ENCODE measurements around the gene ZNF555. TPM values are rescaled to one million over a fixed set of nuclear protein-coding genes. Genes with fewer than 3 reads are reported as not detected.

ZNF555 gene
- total and polyA plus RNA-seq, 2 of the 13 experiments (the other 11 are each of a cell fraction or from before 2014, with no cell fraction given), result 5.0 to 8.0 TPM

DNA sequence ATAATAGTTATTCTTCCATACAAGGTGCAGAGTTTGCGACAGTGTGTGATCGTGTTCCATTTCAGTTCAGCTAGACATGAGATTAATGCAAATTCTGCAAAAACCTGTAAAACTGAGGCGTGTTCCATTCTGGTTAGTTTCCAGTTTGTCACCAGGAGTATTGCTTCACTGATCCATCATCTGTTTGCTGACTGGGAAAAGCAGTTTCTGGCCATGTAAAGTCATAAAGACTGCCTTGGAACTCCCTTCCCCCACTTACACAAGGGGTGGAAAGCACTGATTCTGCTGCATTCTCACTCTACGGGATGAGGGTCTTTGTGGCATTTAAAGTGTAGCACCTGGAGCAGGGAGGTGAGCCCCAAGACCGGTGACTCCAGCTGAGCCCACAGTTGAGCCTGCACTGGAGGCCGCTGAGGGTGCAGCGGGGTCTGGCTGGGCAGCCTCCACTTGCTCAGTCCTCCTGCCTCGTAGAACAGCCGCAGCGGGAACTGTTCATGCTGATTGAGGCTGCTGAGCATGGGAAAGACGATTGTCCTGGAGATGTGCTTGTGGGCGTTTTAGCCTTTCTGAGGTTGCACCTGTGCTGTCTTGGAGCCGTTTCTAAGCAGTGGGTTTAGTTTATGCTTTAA is 61.4 kb downstream of the ZNF555 start:
- no TSS peak for BruUV-seq (replicated peaks)
- Histone ChIP-seq H4K20me1 (ENCODE audit: insufficient read depth, low read length) (peaks cover 21% of the 10 kb centered on the region), H3K36me3 (replicated peaks in 1 of 2; ENCODE audit: control insufficient read depth in 1 of 2, insufficient read depth in 2 of 2, low read length in 2 of 2) (peaks cover 0 to 2% of the 10 kb centered on the region in 2 experiments; a peak in 1 of 5 replicates), H3K9ac (ENCODE audit: insufficient read depth, low read depth, low read length) (peak overlapping the region; percentile 84), H3K4me2 (ENCODE audit: low read depth, low read length) (peak overlapping the region; percentile 82), H2AFZ (ENCODE audit: low read length) (no peak overlapping the region), H3K9me3 (ENCODE audit: low read length) (no peaks in the 10 kb centered on the region), H3K4me1 (ENCODE audit: insufficient read depth, low read length) (peaks cover 45% of the 10 kb centered on the region), H3K4me3 (replicated peaks in 1 of 3; ENCODE audit: insufficient read depth in 1 of 3, low read depth in 2 of 3, low read length in 3 of 3) (peak overlapping the region; percentile 86 to 98 (median 91)), H3K27ac (ENCODE audit: extremely low read length, insufficient read depth, low read length) (peak overlapping the region; percentile 88), H3K27me3 (ENCODE audit: control insufficient read depth in 1 of 2, insufficient read depth in 2 of 2, low read length in 2 of 2) (no peaks in the 10 kb centered on the region), H3K79me2 (ENCODE audit: insufficient read depth, low read length) (peaks cover 58% of the 10 kb centered on the region)
- WGBS (ENCODE audit: low lambda C conversion rate), result 55% methylated on average over 13 of the region's 13 CpGs
- DNase-seq (ENCODE audit: low spot score) (peak; percentile 58), FAIRE-seq (peak; percentile 81), ATAC-seq (no peak)
- CTCF ChIA-PET (ENCODE audit: low intra/inter-chr PET ratio, low total read pairs), result no interaction called here
- in situ Hi-C loops (cut with HindIII; ENCODE audit: extremely low pct_ligation_motif_present, low pct_unique_long_range_greater_than_20kb) (no loop called here), intact Hi-C loops (cut with micrococcal nuclease; ENCODE audit: unreplicated experiment) (loop anchor here (1.0 kb wide), 1 partner anchor 41 kb away; no protein-coding TSS in a partner anchor)
- POLR2A ChIA-PET, result interaction anchor here (0.8 to 2.6 kb wide), 4 partner anchors 10 to 48 kb away, joined by 3 to 26 read pairs (median 6); partner anchors contain the start of gene ZNF556
- TF ChIP-seq, protein P1, sequence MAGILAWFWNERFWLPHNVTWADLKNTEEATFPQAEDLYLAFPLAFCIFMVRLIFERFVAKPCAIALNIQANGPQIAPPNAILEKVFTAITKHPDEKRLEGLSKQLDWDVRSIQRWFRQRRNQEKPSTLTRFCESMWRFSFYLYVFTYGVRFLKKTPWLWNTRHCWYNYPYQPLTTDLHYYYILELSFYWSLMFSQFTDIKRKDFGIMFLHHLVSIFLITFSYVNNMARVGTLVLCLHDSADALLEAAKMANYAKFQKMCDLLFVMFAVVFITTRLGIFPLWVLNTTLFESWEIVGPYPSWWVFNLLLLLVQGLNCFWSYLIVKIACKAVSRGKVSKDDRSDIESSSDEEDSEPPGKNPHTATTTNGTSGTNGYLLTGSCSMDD (CRISPR knock-in tag; IDR thresholded peaks at IDR 0.05), result no peak
- TF ChIP-seq, protein P2, sequence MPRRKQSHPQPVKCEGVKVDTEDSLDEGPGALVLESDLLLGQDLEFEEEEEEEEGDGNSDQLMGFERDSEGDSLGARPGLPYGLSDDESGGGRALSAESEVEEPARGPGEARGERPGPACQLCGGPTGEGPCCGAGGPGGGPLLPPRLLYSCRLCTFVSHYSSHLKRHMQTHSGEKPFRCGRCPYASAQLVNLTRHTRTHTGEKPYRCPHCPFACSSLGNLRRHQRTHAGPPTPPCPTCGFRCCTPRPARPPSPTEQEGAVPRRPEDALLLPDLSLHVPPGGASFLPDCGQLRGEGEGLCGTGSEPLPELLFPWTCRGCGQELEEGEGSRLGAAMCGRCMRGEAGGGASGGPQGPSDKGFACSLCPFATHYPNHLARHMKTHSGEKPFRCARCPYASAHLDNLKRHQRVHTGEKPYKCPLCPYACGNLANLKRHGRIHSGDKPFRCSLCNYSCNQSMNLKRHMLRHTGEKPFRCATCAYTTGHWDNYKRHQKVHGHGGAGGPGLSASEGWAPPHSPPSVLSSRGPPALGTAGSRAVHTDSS (CRISPR knock-in tag; conservative IDR thresholded peaks at IDR 0.05), result no peak
- no peak for TF ChIP-seq RAD51 (IDR thresholded peaks at IDR 0.05; ENCODE audit: borderline replicate concordance)
- TF ChIP-seq U2AF1 (optimal IDR thresholded peaks at IDR 0.05; ENCODE audit: low read depth, low read length), result no peak
- TF ChIP-seq SMYD3 (CRISPR knock-in tag; IDR thresholded peaks at IDR 0.05), result no peak
- TF ChIP-seq KMT2B (CRISPR knock-in tag; IDR thresholded peaks at IDR 0.05), result no peak
- TF ChIP-seq KLF13 (CRISPR knock-in tag; IDR thresholded peaks at IDR 0.05), result no peak
- no peak for TF ChIP-seq MAFG (CRISPR knock-in tag; IDR thresholded peaks at IDR 0.05)
- TF ChIP-seq NONO (IDR thresholded peaks at IDR 0.05), result no peak
- TF ChIP-seq NONO (CRISPR knock-in tag; conservative IDR thresholded peaks at IDR 0.05), result 0 out of 2 replicates have a peak, but pooled peaks have one; percentile 24
- TF ChIP-seq MAZ (IDR thresholded peaks at IDR 0.05; ENCODE audit: borderline replicate concordance, low read depth, low read length), result no peak
- 0 out of 2 replicates have a peak, but pooled peaks have one; percentile 8 for TF ChIP-seq MAZ (CRISPR knock-in tag; IDR thresholded peaks at IDR 0.05; ENCODE audit: low read depth)
- no peak for TF ChIP-seq XRCC5 (optimal IDR thresholded peaks at IDR 0.05; ENCODE audit: low read length)
- TF ChIP-seq, protein P3, sequence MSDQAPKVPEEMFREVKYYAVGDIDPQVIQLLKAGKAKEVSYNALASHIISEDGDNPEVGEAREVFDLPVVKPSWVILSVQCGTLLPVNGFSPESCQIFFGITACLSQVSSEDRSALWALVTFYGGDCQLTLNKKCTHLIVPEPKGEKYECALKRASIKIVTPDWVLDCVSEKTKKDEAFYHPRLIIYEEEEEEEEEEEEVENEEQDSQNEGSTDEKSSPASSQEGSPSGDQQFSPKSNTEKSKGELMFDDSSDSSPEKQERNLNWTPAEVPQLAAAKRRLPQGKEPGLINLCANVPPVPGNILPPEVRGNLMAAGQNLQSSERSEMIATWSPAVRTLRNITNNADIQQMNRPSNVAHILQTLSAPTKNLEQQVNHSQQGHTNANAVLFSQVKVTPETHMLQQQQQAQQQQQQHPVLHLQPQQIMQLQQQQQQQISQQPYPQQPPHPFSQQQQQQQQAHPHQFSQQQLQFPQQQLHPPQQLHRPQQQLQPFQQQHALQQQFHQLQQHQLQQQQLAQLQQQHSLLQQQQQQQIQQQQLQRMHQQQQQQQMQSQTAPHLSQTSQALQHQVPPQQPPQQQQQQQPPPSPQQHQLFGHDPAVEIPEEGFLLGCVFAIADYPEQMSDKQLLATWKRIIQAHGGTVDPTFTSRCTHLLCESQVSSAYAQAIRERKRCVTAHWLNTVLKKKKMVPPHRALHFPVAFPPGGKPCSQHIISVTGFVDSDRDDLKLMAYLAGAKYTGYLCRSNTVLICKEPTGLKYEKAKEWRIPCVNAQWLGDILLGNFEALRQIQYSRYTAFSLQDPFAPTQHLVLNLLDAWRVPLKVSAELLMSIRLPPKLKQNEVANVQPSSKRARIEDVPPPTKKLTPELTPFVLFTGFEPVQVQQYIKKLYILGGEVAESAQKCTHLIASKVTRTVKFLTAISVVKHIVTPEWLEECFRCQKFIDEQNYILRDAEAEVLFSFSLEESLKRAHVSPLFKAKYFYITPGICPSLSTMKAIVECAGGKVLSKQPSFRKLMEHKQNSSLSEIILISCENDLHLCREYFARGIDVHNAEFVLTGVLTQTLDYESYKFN (CRISPR knock-in tag; conservative IDR thresholded peaks at IDR 0.05), result no peak
- TF ChIP-seq AGO1 (IDR thresholded peaks at IDR 0.05; ENCODE audit: low read depth, low read length, poor library complexity, severe bottlenecking), result no peak
- TF ChIP-seq ZNF841 (CRISPR knock-in tag; IDR thresholded peaks at IDR 0.05; ENCODE audit: borderline replicate concordance), result no peak
- TF ChIP-seq, protein P4, sequence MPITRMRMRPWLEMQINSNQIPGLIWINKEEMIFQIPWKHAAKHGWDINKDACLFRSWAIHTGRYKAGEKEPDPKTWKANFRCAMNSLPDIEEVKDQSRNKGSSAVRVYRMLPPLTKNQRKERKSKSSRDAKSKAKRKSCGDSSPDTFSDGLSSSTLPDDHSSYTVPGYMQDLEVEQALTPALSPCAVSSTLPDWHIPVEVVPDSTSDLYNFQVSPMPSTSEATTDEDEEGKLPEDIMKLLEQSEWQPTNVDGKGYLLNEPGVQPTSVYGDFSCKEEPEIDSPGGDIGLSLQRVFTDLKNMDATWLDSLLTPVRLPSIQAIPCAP (CRISPR knock-in tag; IDR thresholded peaks at IDR 0.05; ENCODE audit: low read depth), result no peak
- no peak for TF ChIP-seq IKZF1 (IDR thresholded peaks at IDR 0.05)
- TF ChIP-seq NFKBIZ (CRISPR knock-in tag; IDR thresholded peaks at IDR 0.05), result no peak
